C1 segment of cervical spinal cord (tissue), 14 donors: Measurements from ENCODE around the gene NFE2.
"Not testable (repeated sequence)": the region's sequence is repeated elsewhere in the genome, so short reads cannot be mapped to it uniquely, and the experiment has no call there.

Experiments used
- DNase-seq, 14 donors: peaks; one replicate each; lab custom pipeline; 2025; lab: John Stamatoyannopoulos, UW

NFE2 gene

DNA sequence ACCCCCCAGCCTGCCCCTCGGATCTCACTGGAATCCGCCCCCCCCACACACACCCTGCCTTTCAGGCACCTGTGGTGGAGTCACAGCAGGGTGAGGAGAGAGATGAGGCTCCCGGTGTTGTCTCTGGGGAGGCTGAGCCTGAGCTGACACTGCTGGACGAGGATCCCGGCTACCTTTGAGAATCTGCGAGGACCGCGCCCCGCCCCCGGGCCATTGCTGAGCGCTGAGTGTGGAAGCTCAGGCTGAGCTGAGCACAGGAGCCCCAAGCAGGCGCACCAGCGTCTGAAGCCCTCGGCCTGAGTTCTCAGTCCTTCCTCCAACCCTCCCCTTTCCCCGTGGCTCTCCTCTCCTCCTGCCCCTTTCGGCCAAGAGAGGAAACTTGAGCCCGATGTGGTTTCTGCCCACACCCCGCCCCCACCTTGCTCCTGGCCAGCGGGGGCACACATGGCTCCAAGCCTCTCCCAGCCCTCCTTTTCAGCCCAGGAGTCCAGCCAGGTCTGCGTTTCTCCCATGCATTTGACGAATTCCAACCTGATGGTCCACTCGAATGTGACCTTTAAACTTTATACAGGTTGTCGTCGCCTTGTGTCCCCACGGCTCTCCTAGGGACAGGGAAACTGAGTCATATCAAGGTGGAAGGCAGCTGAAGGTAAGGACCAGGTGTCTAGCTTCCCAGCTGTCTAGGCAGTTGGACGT, at the start of gene NFE2:
NFE2 (minus strand) TSS at position 284 of the 696 bp plus-strand sequence. CDS start 5,767 bp downstream, outside the sequence.
- DNase-seq: peak in 1 of 14 donors; percentile 23

DNA sequence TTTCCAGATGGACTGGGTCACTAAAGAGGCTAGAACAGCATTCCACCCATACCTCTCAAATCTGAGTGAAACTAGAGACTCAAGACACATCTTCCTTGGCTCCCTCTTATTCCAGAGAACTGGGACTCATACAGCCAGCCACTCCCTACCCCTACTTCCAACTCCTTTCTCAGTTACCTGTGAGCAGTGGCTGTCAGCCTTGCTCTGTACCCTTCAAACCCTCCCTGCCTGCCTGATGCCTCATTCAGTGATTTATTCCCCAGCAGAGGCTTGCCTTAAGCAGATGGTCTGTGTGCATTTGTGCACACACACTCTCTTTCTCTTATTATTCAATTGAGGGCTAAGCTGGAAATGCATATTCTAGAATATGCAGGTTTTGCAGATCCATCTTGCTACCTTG, 48.9 kb upstream of the NFE2 start:
- DNase-seq: no peak

- no peak for DNase-seq
These were observed 48.2 kb upstream of the NFE2 start for GRCh38 chr12:54349036-54349435.

- no peak for DNase-seq
These were observed 40.8 kb upstream of the NFE2 start for GRCh38 chr12:54341378-54342300.

DNA sequence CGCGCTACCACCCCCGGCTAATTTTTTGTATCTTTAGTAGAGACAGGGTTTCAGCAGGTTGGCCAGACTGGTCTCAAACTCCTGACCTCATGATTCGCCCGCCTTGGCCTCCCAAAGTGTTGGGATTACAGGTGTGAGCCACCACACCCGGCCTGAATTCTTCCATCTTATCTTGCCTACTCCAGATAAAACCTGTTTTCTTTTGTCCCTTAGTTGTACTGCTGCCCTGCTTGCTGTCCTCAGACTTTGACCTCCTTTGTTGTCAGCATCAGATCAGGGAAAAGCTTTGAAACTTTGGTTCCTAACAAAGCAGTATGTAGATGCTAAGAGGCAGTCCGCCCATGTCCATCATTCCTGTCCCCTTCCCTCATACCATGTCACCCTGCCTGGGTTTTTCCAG, 40.0 kb upstream of the NFE2 start:
- DNase-seq: no peak

- no peak for DNase-seq
These were observed 38.0 kb upstream of the NFE2 start for GRCh38 chr12:54338698-54339296.

GRCh38 chr12:54337854-54338650, 37.2 kb upstream of the NFE2 start:
- DNase-seq: peak in 3 of 14 donors; percentile 6 to 19 (median 8)

- peak in 2 of 14 donors; percentile 4 to 9 for DNase-seq
These were observed 36.5 kb upstream of the NFE2 start for GRCh38 chr12:54337280-54337842.

DNA sequence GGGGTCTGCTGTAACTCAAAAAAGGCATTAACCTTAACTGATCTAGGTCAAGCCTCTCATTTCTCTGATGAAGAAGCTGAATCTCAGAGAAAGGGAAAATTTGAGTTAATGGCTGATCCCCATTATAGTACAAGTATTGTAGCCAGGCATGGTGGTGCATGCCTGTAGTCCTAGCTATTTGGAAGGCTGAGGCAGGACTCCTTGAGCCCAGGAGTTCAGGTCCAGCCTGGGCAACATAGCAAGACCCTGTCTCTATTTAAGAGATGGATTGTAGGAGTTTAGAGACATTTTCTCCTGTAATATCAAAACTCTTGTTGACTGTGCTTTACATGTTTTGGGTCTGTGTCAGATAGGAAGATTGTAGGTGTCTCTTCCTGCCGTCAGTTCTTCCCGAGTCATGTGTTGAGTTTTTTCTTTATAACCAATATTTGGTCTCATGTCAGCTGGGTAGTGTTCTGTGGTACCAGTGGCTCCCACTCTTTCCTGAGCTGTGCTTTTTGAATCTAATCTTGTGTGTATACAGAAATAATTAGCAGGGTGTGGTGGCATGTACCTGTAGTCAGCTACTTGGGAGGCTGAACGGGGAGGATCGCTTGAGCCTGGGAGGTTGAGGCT, 32.7 kb upstream of the NFE2 start:
- no peak for DNase-seq

GRCh38 chr12:54331461-54331860, 30.6 kb upstream of the NFE2 start:
- DNase-seq: no peak

GRCh38 chr12:54330442-54330841, 29.6 kb upstream of the NFE2 start:
- DNase-seq: no peak

DNA sequence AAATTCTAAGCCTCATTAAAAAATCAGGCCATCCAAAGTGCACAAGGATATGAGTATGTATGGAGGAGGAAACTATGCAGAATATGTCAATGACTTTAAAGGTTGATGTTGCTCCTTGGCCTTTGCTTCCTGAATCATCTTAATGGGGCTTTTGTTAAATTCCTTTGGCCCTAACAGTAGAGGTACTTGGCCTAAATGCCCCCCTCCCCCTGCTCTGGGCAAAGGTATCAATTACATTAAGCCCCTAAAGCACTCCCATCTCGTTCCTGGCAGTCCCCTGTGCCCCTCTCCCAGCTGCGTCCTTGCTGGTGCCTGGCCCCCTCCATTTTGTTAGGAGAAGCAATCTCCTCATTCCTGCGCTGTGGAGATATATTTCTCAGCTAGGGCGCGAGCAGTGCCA, 28.9 kb upstream of the NFE2 start:
- DNase-seq: no peak

DNA sequence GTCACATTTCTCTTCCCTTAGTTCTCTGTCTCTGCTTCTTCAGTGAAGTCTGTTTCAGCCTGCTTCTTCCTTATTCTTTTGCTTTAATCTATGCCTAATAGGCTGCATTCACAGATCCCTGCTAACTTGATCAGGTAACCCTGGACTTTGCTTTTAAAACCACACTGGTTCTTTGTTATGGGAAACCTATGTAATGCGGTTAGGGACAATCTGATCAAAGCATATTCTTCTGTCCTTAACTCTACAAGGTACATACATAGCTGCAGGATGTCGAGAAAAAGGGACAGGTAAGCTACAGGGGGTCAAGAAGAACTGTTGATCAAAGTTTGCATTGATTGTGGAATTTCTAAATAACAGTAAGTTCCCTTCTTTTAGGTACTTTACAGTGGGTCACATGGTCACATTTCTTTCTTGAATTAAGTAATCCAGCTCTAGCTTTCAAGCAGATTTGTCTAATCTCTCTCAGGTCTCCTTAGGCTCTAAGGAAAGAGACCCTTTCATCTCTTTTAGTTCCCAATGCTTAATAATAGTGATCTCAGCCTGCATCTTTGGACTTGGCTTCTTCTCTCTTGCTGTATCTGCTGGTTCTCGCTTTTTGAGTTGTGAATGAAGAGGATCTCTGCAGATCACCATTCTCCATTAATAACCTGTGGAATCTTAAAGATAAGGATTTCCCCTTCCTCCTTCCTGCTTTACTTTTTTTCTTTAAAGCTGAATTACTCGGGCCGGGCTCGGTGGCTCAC, 28.0 kb upstream of the NFE2 start:
- DNase-seq: no peak

GRCh38 chr12:54325442-54326109, 24.8 kb upstream of the NFE2 start:
- DNase-seq: not testable (repeated sequence)

- DNase-seq: peak; percentile 65 to 100 (median 94)
These were observed 24.0 kb upstream of the NFE2 start, which contains the start of gene COPZ1 for GRCh38 chr12:54324617-54325441. Gene COPZ1, plus strand, starts transcription at chr12:54325131. Its CDS starts 33 bp downstream, at chr12:54325164.

- no peak for DNase-seq
These were observed 20.5 kb upstream of the NFE2 start for GRCh38 chr12:54321363-54321762.

DNA sequence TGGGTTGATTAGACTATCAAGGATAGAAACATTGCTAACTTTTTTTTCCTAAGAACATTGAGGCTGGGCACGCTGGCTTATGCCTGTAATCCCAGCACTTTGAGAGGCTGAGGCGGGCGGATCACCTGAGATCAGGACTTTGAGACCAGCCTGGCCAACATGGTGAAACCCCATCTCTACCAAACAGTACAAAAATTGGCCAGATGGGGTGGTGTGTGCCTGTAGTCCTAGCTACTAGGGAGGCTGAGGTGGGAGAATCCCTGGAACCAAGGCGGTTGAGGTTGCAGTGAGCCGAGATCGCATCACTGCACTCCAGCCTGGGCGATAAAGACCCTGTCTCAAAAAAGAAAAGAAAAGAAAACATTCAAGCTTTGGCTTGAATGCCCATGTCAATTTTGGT, 11.5 kb upstream of the NFE2 start:
- DNase-seq: not testable (repeated sequence)

DNA sequence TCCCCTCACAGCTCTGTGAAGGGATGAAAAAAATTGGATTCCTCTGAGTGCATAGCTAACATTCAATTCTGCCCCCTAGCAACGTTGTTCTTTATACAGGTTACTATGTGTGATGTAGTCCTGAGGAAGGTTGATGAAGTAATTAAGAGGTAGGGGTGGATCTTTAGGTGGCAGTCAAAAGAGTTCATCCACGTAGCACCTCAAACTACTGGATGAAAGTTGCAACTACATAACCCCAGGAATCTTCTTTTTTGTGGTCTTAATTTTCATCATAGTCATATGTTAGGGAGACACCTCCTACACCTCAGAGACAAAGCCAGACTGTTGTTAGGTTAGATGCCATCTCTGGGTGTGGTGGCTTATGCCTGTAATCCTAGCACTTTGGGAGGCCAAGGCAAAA, 10.2 kb upstream of the NFE2 start:
- no peak for DNase-seq
